Heart left ventricle (tissue), 16 donors: ENCODE measurements around the gene ADAMTS12. TPM values are rescaled to one million over a fixed set of nuclear protein-coding genes. Genes with fewer than 3 reads are reported as not detected.
"Not testable (repeated sequence)": the region's sequence is repeated elsewhere in the genome, so short reads cannot be mapped to it uniquely, and the experiment has no call there.

Experiments used
- ATAC-seq, 4 donors: fragments of 200-7000 bp; cut with Tn5 transposase; one replicate each; pipeline ENCODE4 v1.9.1; 2020 to 2022; ENCODE audit warnings: moderate library complexity in 4 of 4, mild to moderate bottlenecking in 3 of 4, moderate number of reproducible peaks in 1 of 4
- DNase-seq, 5 donors: peaks; one replicate each; pipeline ENCODE4 v3.0.0-alpha.2; 2020
- H3K27ac ChIP-seq, 12 donors: fragments of 200-600 bp; sonication (generic) in 4 of 12; one replicate each; pipeline versions ENCODE4 v1.5.0 to v1.8.0; 2016 to 2022; ENCODE audit warnings: mild to moderate bottlenecking in 2 of 12
- H3K27me3 ChIP-seq, 9 donors: fragments of 200-600 bp; sonication (generic) in 2 of 9; one replicate each; pipeline versions ENCODE4 v1.5.1 to v1.8.0; 2016 to 2022; ENCODE audit warnings: mild to moderate bottlenecking in 3 of 9
- H3K36me3 ChIP-seq, 9 donors: fragments of 200-600 bp; sonication (generic) in 2 of 9; one replicate each; pipeline versions ENCODE4 v1.5.0 to v1.8.0; 2018 to 2022; ENCODE audit warnings: mild to moderate bottlenecking in 2 of 9
- H3K4me1 ChIP-seq, 12 donors: fragments of 200-600 bp; sonication (generic) in 4 of 12; one replicate each; pipeline versions ENCODE4 v1.5.0 to v1.8.0; 2016 to 2022; ENCODE audit warnings: mild to moderate bottlenecking in 3 of 12
- H3K4me3 ChIP-seq, 12 donors: fragments of 200-600 bp; sonication (generic) in 4 of 12; one replicate each; pipeline versions ENCODE4 v1.5.0 to v1.8.0; 2017 to 2022; ENCODE audit warnings: mild to moderate bottlenecking in 9 of 12, moderate library complexity in 4 of 12
- H3K9me3 ChIP-seq, 12 donors: fragments of 200-600 bp; sonication (generic) in 4 of 12; one replicate each; pipeline versions ENCODE4 v1.5.0 to v1.8.0; 2016 to 2022; ENCODE audit warnings: mild to moderate bottlenecking in 1 of 12
- CTCF ChIP-seq, 12 donors: fragments of 200-600 bp; sonication (generic) in 4 of 12; IDR thresholded peaks; one replicate each; pipeline versions ENCODE4 v1.5.0 to v1.8.0; 2018 to 2022; ENCODE audit warnings: antibody characterized with exemption in 12 of 12, mild to moderate bottlenecking in 5 of 12
- POLR2A ChIP-seq, 2 donors: fragments of 450-650 bp; IDR thresholded peaks; one replicate each; pipeline ENCODE4 v1.6.1; 2017; ENCODE audit warnings: antibody characterized with exemption in 2 of 2, mild to moderate bottlenecking in 2 of 2, moderate library complexity in 2 of 2
- WGBS, 4 donors: extraction: QIAGEN DNeasy Blood & Tissue Kit in 2 of 4; methylation state at CpG; one replicate each; pipeline versions ENCODE4 v1.1.5 to v1.1.7; 2013 to 2018; 5-methylcytosine and 5-hydroxymethylcytosine counted together
- intact Hi-C, 10 donors: fragments of 100-400 bp; cut with DNase I; formaldehyde crosslinking; loops; one replicate each; pipeline versions ENCODE4 v1.11.1 to v1.14.2; 2022
- polyA plus RNA-seq, 2 donors: library from polyadenylated mRNA; stranded (reverse); fragments of 200-250 nt; gene quantifications; one replicate each; pipeline ENCODE4 v1.2.3, GENCODE V29; 2013
- total RNA-seq, 9 donors: library from RNA; depleted of rRNA in 2 of 9; stranded (reverse); fragments of >200 nt in 2 of 9; fragmentation: NEBNext Ultra II Directional in 3 of 9; extraction: Animal tissue kit (Norgen Biotek cat#: 25700) in 3 of 9; gene quantifications; one replicate each; pipeline versions ENCODE4 v1.1.0 to v1.2.4, GENCODE V29; 2016 to 2023
- donor health status: ischemic (EF 13 %, LVEDD 7.1; RV severe dilation, severe dysfunction).
- donor health status: healthy with polysubstance abuse.
- donor health status: DM: no; HTN: yes; CAD: no.
- donor health status: DM: no; HTN: no; CAD: no.
- donor health status: ischemic (EF 25% LVEDD 6.9; RV normal size, moderate dysfunction).
- donor health status: ischemic (EF 25% LVEDD 5.7; RV mildly dilated, moderate dysfunction).
- donor health status: healthy.
- donor health status: DM: yes; HTN: yes; CAD: no.
- donor health status: ischemic (EF 35%, LVEDD 5.7; RV mildly dilated, moderate dysfunction).
- donor health status: nonischemic (EF 11% LVEDD 7.7; RV severe dilation, severe dysfunction).
- donor health status: DM: yes; HTN: yes; CAD: no.
- donor health status: PGD.
- donor health status: ischemic (EF 29% LVEDD 5.4; RV normal size, mild dysfunction).
- donor health status: nonischemic (EF 23%, LVEDD 6.1; RV moderate dilation, normal function).

ADAMTS12 gene
- total and polyA plus RNA-seq, 11 donors, result 0.72 to 4.7 (median 1.7) TPM

- H3K27me3 ChIP-seq, result no peaks in the 10 kb centered on the region
- H3K36me3 ChIP-seq, result no peaks in the 10 kb centered on the region
- peaks cover 0 to 10% (median 0%) of the 10 kb centered on the region in 12 donors for H3K9me3 ChIP-seq
- H3K4me1 ChIP-seq, result peaks cover 0 to 6% (median 0%) of the 10 kb centered on the region in 12 donors
- no peak overlapping the region for H3K27ac ChIP-seq
- H3K4me3 ChIP-seq, result no peak overlapping the region
- DNase-seq (no peak), ATAC-seq (peak in 3 of 4 donors; percentile 57 to 89 (median 64))
- intact Hi-C loops, result no loop called here
- TF ChIP-seq CTCF (IDR thresholded peaks at IDR 0.05) (no peak), POLR2A (IDR thresholded peaks at IDR 0.05) (no peak)
- WGBS, 4 donors, result 65 to 74% (median 71%) methylated on average over 4 of the region's 4 CpGs
Measured at GRCh38 chr5:33877449-33877848, 14.3 kb downstream of the ADAMTS12 start.

- Histone ChIP-seq H3K4me3 (no peak overlapping the region), H3K4me1 (no peaks in the 10 kb centered on the region), H3K27ac (no peak overlapping the region), H3K36me3 (peaks cover 0 to 4% (median 0%) of the 10 kb centered on the region in 9 donors), H3K27me3 (no peaks in the 10 kb centered on the region), H3K9me3 (peaks cover 0 to 42% (median 15%) of the 10 kb centered on the region in 12 donors)
- ATAC-seq (no peak), DNase-seq (no peak)
- intact Hi-C loops, result no loop called here
- WGBS, 4 donors, result 100% methylated on average over 1 of the region's 1 CpG
- TF ChIP-seq CTCF (IDR thresholded peaks at IDR 0.05) (no peak), POLR2A (IDR thresholded peaks at IDR 0.05) (no peak)
Measured at GRCh38 chr5:33867241-33867640, 24.5 kb downstream of the ADAMTS12 start.

GRCh38 chr5:33859177-33859576 lies 32.6 kb downstream of the ADAMTS12 start:
- WGBS, 4 donors, result 55 to 70% (median 57%) methylated on average over 2 to 4 of the region's 4 CpGs
- H3K27me3 ChIP-seq, DNase-seq, ATAC-seq, H3K27ac ChIP-seq, H3K4me3 ChIP-seq, H3K9me3 ChIP-seq, intact Hi-C loops, H3K36me3 ChIP-seq: not testable (repeated sequence)
- peaks cover 0 to 15% (median 0%) of the 10 kb centered on the region in 12 donors for H3K4me1 ChIP-seq

- Histone ChIP-seq H3K4me1 (peaks cover 0 to 25% (median 5%) of the 10 kb centered on the region in 12 donors), H3K36me3 (no peaks in the 10 kb centered on the region), H3K27me3 (no peaks in the 10 kb centered on the region), H3K9me3 (no peaks in the 10 kb centered on the region), H3K4me3 (no peak overlapping the region), H3K27ac (no peak overlapping the region)
- TF ChIP-seq POLR2A (IDR thresholded peaks at IDR 0.05) (no peak), CTCF (IDR thresholded peaks at IDR 0.05) (no peak)
- ATAC-seq, result no peak
- WGBS, 4 donors, result 77 to 87% (median 80%) methylated on average over 5 of the region's 5 CpGs
- intact Hi-C loops, result no loop called here
- DNase-seq, result no peak
Measured at GRCh38 chr5:33857037-33857436, 34.8 kb downstream of the ADAMTS12 start.

GRCh38 chr5:33855396-33855795 lies 36.4 kb downstream of the ADAMTS12 start:
- no peak for TF ChIP-seq POLR2A (IDR thresholded peaks at IDR 0.05)
- no peak for TF ChIP-seq CTCF (IDR thresholded peaks at IDR 0.05)
- H3K9me3 ChIP-seq, result no peaks in the 10 kb centered on the region
- H3K4me3 ChIP-seq, result no peak overlapping the region
- no peaks in the 10 kb centered on the region for H3K27me3 ChIP-seq
- intact Hi-C loops, result no loop called here
- DNase-seq (no peak), ATAC-seq (no peak)
- no peaks in the 10 kb centered on the region for H3K36me3 ChIP-seq
- 76 to 82% (median 80%) methylated on average over 4 of the region's 4 CpGs for WGBS, 4 donors
- H3K4me1 ChIP-seq, result peaks cover 0 to 31% (median 7%) of the 10 kb centered on the region in 12 donors
- no peak overlapping the region for H3K27ac ChIP-seq
